ENCODE data around the gene KIF1C. TPM values are rescaled to one million over a fixed set of nuclear protein-coding genes. Genes with fewer than 3 reads are reported as not detected.
A peak's percentile ranks its signal among the peaks of the same experiment; 100 is the strongest.

The KIF1C gene
- total and polyA plus RNA-seq, 4 donors = 10.4 to 62.2 (median 36.8) TPM

GRCh38 chr17:4951486-4951885, 46.3 kb upstream of the KIF1C start:
- no peak for DNase-seq (ENCODE audit: low spot score)
- Histone ChIP-seq H3K27ac (ENCODE audit: low read depth in 1 of 2, low read length in 2 of 2) (peak overlapping the region in 1 of 2 donors; percentile 95), H3K36me3 (ENCODE audit: control insufficient read depth in 4 of 4, insufficient read depth in 3 of 4, low read depth in 1 of 4, low read length in 3 of 4) (peaks cover 0 to 2% (median 0%) of the 10 kb centered on the region in 4 donors), H3K4me1 (ENCODE audit: control insufficient read depth in 4 of 4, insufficient read depth in 4 of 4, low read length in 3 of 4) (peaks cover 8 to 55% (median 40%) of the 10 kb centered on the region in 4 donors), H3K4me3 (ENCODE audit: low read depth in 1 of 3, low read length in 3 of 3) (peak overlapping the region in 2 of 3 donors; percentile 56 to 91), H3K9me3 (ENCODE audit: control insufficient read depth in 4 of 4, low read length in 3 of 4) (no peaks in the 10 kb centered on the region), H3K9ac (ENCODE audit: low read depth in 1 of 2, low read length in 2 of 2) (peak overlapping the region in 1 of 2 donors; percentile 69), H3K27me3 (ENCODE audit: control insufficient read depth in 4 of 4, insufficient read depth in 4 of 4, low read length in 3 of 4) (no peaks in the 10 kb centered on the region)
- 67% methylated on average over 3 of the region's 3 CpGs for WGBS
- no peak for TF ChIP-seq NR2F2 (IDR thresholded peaks at IDR 0.05)
- no peak for TF ChIP-seq SP1 (IDR thresholded peaks at IDR 0.05)
- TF ChIP-seq, protein P1, sequence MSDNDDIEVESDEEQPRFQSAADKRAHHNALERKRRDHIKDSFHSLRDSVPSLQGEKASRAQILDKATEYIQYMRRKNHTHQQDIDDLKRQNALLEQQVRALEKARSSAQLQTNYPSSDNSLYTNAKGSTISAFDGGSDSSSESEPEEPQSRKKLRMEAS (IDR thresholded peaks at IDR 0.05) = no peak
- no peak for TF ChIP-seq FOXA2 (IDR thresholded peaks at IDR 0.05)
- TF ChIP-seq, protein P2, sequence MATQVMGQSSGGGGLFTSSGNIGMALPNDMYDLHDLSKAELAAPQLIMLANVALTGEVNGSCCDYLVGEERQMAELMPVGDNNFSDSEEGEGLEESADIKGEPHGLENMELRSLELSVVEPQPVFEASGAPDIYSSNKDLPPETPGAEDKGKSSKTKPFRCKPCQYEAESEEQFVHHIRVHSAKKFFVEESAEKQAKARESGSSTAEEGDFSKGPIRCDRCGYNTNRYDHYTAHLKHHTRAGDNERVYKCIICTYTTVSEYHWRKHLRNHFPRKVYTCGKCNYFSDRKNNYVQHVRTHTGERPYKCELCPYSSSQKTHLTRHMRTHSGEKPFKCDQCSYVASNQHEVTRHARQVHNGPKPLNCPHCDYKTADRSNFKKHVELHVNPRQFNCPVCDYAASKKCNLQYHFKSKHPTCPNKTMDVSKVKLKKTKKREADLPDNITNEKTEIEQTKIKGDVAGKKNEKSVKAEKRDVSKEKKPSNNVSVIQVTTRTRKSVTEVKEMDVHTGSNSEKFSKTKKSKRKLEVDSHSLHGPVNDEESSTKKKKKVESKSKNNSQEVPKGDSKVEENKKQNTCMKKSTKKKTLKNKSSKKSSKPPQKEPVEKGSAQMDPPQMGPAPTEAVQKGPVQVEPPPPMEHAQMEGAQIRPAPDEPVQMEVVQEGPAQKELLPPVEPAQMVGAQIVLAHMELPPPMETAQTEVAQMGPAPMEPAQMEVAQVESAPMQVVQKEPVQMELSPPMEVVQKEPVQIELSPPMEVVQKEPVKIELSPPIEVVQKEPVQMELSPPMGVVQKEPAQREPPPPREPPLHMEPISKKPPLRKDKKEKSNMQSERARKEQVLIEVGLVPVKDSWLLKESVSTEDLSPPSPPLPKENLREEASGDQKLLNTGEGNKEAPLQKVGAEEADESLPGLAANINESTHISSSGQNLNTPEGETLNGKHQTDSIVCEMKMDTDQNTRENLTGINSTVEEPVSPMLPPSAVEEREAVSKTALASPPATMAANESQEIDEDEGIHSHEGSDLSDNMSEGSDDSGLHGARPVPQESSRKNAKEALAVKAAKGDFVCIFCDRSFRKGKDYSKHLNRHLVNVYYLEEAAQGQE (IDR thresholded peaks at IDR 0.05) = no peak
- TF ChIP-seq, protein P3, sequence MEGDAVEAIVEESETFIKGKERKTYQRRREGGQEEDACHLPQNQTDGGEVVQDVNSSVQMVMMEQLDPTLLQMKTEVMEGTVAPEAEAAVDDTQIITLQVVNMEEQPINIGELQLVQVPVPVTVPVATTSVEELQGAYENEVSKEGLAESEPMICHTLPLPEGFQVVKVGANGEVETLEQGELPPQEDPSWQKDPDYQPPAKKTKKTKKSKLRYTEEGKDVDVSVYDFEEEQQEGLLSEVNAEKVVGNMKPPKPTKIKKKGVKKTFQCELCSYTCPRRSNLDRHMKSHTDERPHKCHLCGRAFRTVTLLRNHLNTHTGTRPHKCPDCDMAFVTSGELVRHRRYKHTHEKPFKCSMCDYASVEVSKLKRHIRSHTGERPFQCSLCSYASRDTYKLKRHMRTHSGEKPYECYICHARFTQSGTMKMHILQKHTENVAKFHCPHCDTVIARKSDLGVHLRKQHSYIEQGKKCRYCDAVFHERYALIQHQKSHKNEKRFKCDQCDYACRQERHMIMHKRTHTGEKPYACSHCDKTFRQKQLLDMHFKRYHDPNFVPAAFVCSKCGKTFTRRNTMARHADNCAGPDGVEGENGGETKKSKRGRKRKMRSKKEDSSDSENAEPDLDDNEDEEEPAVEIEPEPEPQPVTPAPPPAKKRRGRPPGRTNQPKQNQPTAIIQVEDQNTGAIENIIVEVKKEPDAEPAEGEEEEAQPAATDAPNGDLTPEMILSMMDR (IDR thresholded peaks at IDR 0.05; ENCODE audit: low read depth, low read length, missing input control) = no peak
- TF ChIP-seq TAF1 (conservative IDR thresholded peaks at IDR 0.05) = no peak
- no peak for TF ChIP-seq EGR1 (IDR thresholded peaks at IDR 0.05; ENCODE audit: low read depth in 2 of 2)
- TF ChIP-seq FOXA1 (IDR thresholded peaks at IDR 0.05) = no peak
- TF ChIP-seq, protein P4, sequence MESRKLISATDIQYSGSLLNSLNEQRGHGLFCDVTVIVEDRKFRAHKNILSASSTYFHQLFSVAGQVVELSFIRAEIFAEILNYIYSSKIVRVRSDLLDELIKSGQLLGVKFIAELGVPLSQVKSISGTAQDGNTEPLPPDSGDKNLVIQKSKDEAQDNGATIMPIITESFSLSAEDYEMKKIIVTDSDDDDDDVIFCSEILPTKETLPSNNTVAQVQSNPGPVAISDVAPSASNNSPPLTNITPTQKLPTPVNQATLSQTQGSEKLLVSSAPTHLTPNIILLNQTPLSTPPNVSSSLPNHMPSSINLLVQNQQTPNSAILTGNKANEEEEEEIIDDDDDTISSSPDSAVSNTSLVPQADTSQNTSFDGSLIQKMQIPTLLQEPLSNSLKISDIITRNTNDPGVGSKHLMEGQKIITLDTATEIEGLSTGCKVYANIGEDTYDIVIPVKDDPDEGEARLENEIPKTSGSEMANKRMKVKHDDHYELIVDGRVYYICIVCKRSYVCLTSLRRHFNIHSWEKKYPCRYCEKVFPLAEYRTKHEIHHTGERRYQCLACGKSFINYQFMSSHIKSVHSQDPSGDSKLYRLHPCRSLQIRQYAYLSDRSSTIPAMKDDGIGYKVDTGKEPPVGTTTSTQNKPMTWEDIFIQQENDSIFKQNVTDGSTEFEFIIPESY (IDR thresholded peaks at IDR 0.05) = no peak

DNA sequence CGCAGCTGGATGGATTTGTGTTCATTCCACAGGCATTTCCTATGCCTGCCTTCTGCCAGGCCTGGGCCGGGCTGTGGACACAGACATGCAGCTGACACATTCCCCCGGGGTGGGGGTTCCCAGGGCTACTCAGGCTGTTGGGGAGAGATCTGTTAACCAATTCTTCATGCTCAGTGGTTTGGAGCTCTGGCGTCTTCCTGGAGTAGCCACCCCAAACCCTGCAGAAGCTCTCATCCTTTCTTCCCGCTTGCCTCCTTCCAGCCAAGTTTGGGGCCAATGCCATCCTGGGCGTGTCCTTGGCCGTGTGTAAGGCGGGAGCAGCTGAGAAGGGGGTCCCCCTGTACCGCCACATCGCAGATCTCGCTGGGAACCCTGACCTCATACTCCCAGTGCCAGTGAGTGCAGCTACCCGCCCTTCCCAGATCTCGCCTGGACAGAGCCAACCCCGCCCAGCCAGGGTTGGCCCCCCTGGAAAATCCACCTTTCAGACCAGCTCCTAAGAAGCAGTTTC, 44.2 kb upstream of the KIF1C start:
- Histone ChIP-seq H3K9me3 (ENCODE audit: control insufficient read depth in 4 of 4, low read length in 3 of 4) (no peaks in the 10 kb centered on the region), H3K4me1 (ENCODE audit: control insufficient read depth in 4 of 4, insufficient read depth in 4 of 4, low read length in 3 of 4) (peaks cover 6 to 65% (median 48%) of the 10 kb centered on the region in 4 donors), H3K27me3 (ENCODE audit: control insufficient read depth in 4 of 4, insufficient read depth in 4 of 4, low read length in 3 of 4) (no peaks in the 10 kb centered on the region), H3K9ac (ENCODE audit: low read depth in 1 of 2, low read length in 2 of 2) (no peak overlapping the region), H3K36me3 (ENCODE audit: control insufficient read depth in 4 of 4, insufficient read depth in 3 of 4, low read depth in 1 of 4, low read length in 3 of 4) (peaks cover 0 to 3% (median 0%) of the 10 kb centered on the region in 4 donors), H3K27ac (ENCODE audit: low read depth in 1 of 2, low read length in 2 of 2) (no peak overlapping the region), H3K4me3 (ENCODE audit: low read depth in 1 of 3, low read length in 3 of 3) (no peak overlapping the region)
- TF ChIP-seq TAF1 (conservative IDR thresholded peaks at IDR 0.05) (no peak), SP1 (IDR thresholded peaks at IDR 0.05) (no peak), YY1 (IDR thresholded peaks at IDR 0.05) (no peak), GABPA (IDR thresholded peaks at IDR 0.05 in 1 of 2, conservative IDR thresholded peaks at IDR 0.05 in 1 of 2) (no peak), EGR1 (IDR thresholded peaks at IDR 0.05; ENCODE audit: low read depth in 2 of 2) (no peak), HNF4A (conservative IDR thresholded peaks at IDR 0.05) (no peak), RXRA (IDR thresholded peaks at IDR 0.05) (no peak), FOXA1 (IDR thresholded peaks at IDR 0.05) (no peak)
- TF ChIP-seq, protein P4 (IDR thresholded peaks at IDR 0.05) = no peak
- TF ChIP-seq, protein P2 (IDR thresholded peaks at IDR 0.05) = no peak
- 89% methylated on average over 14 of the region's 14 CpGs for WGBS
- DNase-seq (ENCODE audit: low spot score) = no peak
